K562 (cell line): ENCODE data around the gene OR5A1. TPM values are rescaled to one million over a fixed set of nuclear protein-coding genes. Genes with fewer than 3 reads are reported as not detected.

Experiments
- CEBPB ChIP-seq: fragments of 450-650 bp; IDR thresholded peaks from 2 replicates; pipeline ENCODE4 v1.6.1; 2016; ENCODE audit warnings: missing genetic modification characterization, missing compliant biosample characterization
- HDAC3 ChIP-seq: fragments of 450-650 bp; IDR thresholded peaks from 2 replicates; pipeline ENCODE4 v1.6.1; 2018; ENCODE audit warnings: borderline replicate concordance, mild to moderate bottlenecking, moderate library complexity; ENCODE audit not compliant: partially characterized antibody
- MCM3 ChIP-seq: fragments of 450-650 bp; IDR thresholded peaks from 2 replicates; pipeline ENCODE4 v1.6.1; 2016
- MEIS2 ChIP-seq: fragments of 450-650 bp; IDR thresholded peaks from 2 replicates; pipeline ENCODE4 v1.6.1; 2014; ENCODE audit warnings: mild to moderate bottlenecking; ENCODE audit not compliant: partially characterized antibody
- MIER1 ChIP-seq: fragments of 450-650 bp; IDR thresholded peaks from 2 replicates; pipeline ENCODE4 v1.6.1; 2016; ENCODE audit warnings: antibody characterized with exemption, mild to moderate bottlenecking, low read depth
- RAD21 ChIP-seq, 2 experiments: fragments of 250-450 bp in 1 of 2; fragments of 450-650 bp in 1 of 2; sonication (Bioruptor Pico) in 1 of 2; formaldehyde crosslinking in 1 of 2; IDR thresholded peaks in 1 of 2; conservative IDR thresholded peaks in 1 of 2; 2 replicates each; pipeline versions ENCODE4 v1.4.0 to v1.8.0; 2020 to 2022; ENCODE audit warnings: mild to moderate bottlenecking in 2 of 2, moderate library complexity in 1 of 2
- RBM34 ChIP-seq: fragments of 200-400 bp; formaldehyde crosslinking; IDR thresholded peaks from 2 replicates; pipeline ENCODE4 v1.6.1; 2018; ENCODE audit warnings: low read length, borderline replicate concordance; ENCODE audit not compliant: insufficient read depth
- TOE1 ChIP-seq, 2 experiments: fragments of 450-650 bp in 1 of 2; sonication (generic) in 1 of 2; formaldehyde crosslinking in 1 of 2; IDR thresholded peaks; 2 replicates each; pipeline versions ENCODE4 v1.7.1 to v1.8.0; 2016 to 2022; ENCODE audit warnings: borderline replicate concordance in 2 of 2, mild to moderate bottlenecking in 2 of 2, antibody characterized with exemption in 1 of 2, inconsistent platforms in 1 of 2, low read depth in 1 of 2, missing genetic modification reagents in 1 of 2, moderate library complexity in 1 of 2
- ZNF224 ChIP-seq: sonication (generic); formaldehyde crosslinking; IDR thresholded peaks from 2 replicates; pipeline ENCODE4 v1.8.0; 2022; ENCODE audit warnings: mild to moderate bottlenecking, missing genetic modification reagents
- ZNF282 ChIP-seq: sonication (generic); formaldehyde crosslinking; IDR thresholded peaks from 2 replicates; pipeline ENCODE4 v1.8.1; 2023; ENCODE audit warnings: missing genetic modification reagents
- polyA plus RNA-seq, 8 experiments: library from polyadenylated mRNA; depleted of rRNA in 4 of 8; stranded (reverse) in 5 of 8; unstranded in 3 of 8; fragments of >200 nt; fragmentation: Nextera tagmentation in 2 of 8; fragmentation: Illumina TruSeq in 1 of 8; extraction: Ambion mirVana in 2 of 8; extraction: Trizol in 1 of 8; gene quantifications; 2 replicates each; pipeline versions ENCODE4 v1.2.1 to v1.2.3, GENCODE V29; 2011 to 2014; ENCODE audit warnings: inconsistent platforms in 1 of 8, missing spikeins in 1 of 8
- total RNA-seq, 7 experiments: library from RNA; depleted of rRNA in 6 of 7; stranded (reverse); fragments of >200 nt in 6 of 7; fragmentation: Illumina TruSeq in 2 of 7; extraction: Trizol in 2 of 7; gene quantifications; 2 replicates each; pipeline versions ENCODE4 v1.2.1 to v1.2.3, GENCODE V29; 2011 to 2021; ENCODE audit warnings: low replicate concordance in 1 of 7
- TF ChIP-seq, protein P1 (sequence below), 2 experiments: IDR thresholded peaks in 1 of 2; conservative IDR thresholded peaks in 1 of 2; 2 replicates each; pipeline ENCODE4 v1.6.1; 2016; ENCODE audit warnings: low read depth in 2 of 2, mild to moderate bottlenecking in 1 of 2, missing compliant biosample characterization in 1 of 2, missing genetic modification characterization in 1 of 2, moderate library complexity in 1 of 2
- TF ChIP-seq, protein P2 (sequence below), 3 experiments: IDR thresholded peaks in 2 of 3; conservative IDR thresholded peaks in 1 of 3; 2 replicates each; pipeline ENCODE4 v1.5.1; 2011 to 2012; ENCODE audit warnings: low read length in 3 of 3, mild to moderate bottlenecking in 3 of 3, control low read depth in 2 of 3, improper control_type of control experiment in 1 of 3, inconsistent platforms in 1 of 3, low read depth in 1 of 3, mixed read lengths in 1 of 3, moderate library complexity in 1 of 3; ENCODE audit not compliant: insufficient read depth in 2 of 3
- TF ChIP-seq, protein P3 (sequence below), 2 experiments: fragments of 450-650 bp; formaldehyde crosslinking in 1 of 2; IDR thresholded peaks; 2 replicates each; pipeline versions ENCODE4 v1.4.0 to v1.6.1; 2014 to 2020; ENCODE audit warnings: mild to moderate bottlenecking in 2 of 2, borderline replicate concordance in 1 of 2, low read depth in 1 of 2

Gene OR5A1
- total and polyA plus RNA-seq, 9 of the 15 experiments (the other 6 are each of a cell fraction or from before 2014, with no cell fraction given): not detected

DNA sequence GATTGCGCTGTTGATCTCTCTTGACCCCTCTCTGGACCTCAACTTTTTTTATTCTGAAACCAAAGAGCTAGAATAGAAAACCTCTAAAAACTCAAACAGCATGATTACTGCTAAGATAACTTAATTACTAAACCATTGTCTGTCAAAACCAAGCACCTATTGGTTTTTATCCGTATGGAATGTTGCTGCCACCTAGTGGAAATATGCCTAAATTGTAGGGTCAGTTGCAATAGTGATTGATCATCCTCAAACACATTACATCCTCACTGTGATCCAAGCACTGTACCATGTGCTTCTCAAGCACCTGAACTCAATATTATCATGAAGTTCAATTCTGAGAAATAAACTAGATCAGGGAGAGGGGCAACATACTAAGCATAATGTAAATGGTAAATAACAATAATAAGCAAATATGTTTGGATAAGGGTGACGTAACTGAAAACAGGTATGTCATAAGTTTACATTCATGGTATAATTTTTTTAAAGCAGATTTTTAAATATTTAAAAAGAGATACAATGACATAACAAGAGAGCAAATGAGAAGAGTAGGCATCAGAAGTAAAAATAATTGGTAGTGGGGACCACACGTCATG lies 6.2 kb upstream of the OR5A1 start (continued):
- TF ChIP-seq, protein P1, sequence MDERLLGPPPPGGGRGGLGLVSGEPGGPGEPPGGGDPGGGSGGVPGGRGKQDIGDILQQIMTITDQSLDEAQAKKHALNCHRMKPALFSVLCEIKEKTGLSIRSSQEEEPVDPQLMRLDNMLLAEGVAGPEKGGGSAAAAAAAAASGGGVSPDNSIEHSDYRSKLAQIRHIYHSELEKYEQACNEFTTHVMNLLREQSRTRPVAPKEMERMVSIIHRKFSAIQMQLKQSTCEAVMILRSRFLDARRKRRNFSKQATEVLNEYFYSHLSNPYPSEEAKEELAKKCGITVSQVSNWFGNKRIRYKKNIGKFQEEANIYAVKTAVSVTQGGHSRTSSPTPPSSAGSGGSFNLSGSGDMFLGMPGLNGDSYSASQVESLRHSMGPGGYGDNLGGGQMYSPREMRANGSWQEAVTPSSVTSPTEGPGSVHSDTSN (CRISPR knock-in tag; IDR thresholded peaks at IDR 0.05; ENCODE audit: low read depth): no peak
- TF ChIP-seq, protein P1 (tag; conservative IDR thresholded peaks at IDR 0.05; ENCODE audit: low read depth): peak; percentile 67; the same call in 1 of the 2 replicates
- TF ChIP-seq MIER1: no peak
- peak; percentile 55 for TF ChIP-seq MEIS2
- no peak for TF ChIP-seq HDAC3
- TF ChIP-seq MCM3: no peak
- no peak for TF ChIP-seq ZNF224 (CRISPR knock-in tag)
- TF ChIP-seq CEBPB (tag): peak; percentile 57
- no peak for TF ChIP-seq RBM34
- TF ChIP-seq, protein P2, sequence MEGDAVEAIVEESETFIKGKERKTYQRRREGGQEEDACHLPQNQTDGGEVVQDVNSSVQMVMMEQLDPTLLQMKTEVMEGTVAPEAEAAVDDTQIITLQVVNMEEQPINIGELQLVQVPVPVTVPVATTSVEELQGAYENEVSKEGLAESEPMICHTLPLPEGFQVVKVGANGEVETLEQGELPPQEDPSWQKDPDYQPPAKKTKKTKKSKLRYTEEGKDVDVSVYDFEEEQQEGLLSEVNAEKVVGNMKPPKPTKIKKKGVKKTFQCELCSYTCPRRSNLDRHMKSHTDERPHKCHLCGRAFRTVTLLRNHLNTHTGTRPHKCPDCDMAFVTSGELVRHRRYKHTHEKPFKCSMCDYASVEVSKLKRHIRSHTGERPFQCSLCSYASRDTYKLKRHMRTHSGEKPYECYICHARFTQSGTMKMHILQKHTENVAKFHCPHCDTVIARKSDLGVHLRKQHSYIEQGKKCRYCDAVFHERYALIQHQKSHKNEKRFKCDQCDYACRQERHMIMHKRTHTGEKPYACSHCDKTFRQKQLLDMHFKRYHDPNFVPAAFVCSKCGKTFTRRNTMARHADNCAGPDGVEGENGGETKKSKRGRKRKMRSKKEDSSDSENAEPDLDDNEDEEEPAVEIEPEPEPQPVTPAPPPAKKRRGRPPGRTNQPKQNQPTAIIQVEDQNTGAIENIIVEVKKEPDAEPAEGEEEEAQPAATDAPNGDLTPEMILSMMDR (IDR thresholded peaks at IDR 0.05 in 2 of 3, conservative IDR thresholded peaks at IDR 0.05 in 1 of 3; ENCODE audit: insufficient read depth in 2 of 3, low read depth in 1 of 3, low read length in 3 of 3): peak; percentile 57 to 88 (median 76); a peak in 5 of 6 replicates
- TF ChIP-seq, protein P3, sequence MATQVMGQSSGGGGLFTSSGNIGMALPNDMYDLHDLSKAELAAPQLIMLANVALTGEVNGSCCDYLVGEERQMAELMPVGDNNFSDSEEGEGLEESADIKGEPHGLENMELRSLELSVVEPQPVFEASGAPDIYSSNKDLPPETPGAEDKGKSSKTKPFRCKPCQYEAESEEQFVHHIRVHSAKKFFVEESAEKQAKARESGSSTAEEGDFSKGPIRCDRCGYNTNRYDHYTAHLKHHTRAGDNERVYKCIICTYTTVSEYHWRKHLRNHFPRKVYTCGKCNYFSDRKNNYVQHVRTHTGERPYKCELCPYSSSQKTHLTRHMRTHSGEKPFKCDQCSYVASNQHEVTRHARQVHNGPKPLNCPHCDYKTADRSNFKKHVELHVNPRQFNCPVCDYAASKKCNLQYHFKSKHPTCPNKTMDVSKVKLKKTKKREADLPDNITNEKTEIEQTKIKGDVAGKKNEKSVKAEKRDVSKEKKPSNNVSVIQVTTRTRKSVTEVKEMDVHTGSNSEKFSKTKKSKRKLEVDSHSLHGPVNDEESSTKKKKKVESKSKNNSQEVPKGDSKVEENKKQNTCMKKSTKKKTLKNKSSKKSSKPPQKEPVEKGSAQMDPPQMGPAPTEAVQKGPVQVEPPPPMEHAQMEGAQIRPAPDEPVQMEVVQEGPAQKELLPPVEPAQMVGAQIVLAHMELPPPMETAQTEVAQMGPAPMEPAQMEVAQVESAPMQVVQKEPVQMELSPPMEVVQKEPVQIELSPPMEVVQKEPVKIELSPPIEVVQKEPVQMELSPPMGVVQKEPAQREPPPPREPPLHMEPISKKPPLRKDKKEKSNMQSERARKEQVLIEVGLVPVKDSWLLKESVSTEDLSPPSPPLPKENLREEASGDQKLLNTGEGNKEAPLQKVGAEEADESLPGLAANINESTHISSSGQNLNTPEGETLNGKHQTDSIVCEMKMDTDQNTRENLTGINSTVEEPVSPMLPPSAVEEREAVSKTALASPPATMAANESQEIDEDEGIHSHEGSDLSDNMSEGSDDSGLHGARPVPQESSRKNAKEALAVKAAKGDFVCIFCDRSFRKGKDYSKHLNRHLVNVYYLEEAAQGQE (IDR thresholded peaks at IDR 0.05; ENCODE audit: borderline replicate concordance): peak; percentile 52; the same call in 1 of the 2 replicates
- TF ChIP-seq, protein P3 (CRISPR knock-in tag; IDR thresholded peaks at IDR 0.05; ENCODE audit: low read depth): no peak
- TF ChIP-seq ZNF282 (CRISPR knock-in tag): no peak
- TF ChIP-seq RAD21 (CRISPR knock-in tag; conservative IDR thresholded peaks at IDR 0.05 in 1 of 2, IDR thresholded peaks at IDR 0.05 in 1 of 2): peak; percentile 64 to 81
- TF ChIP-seq TOE1 (IDR thresholded peaks at IDR 0.05; ENCODE audit: borderline replicate concordance): no peak
- no peak for TF ChIP-seq TOE1 (CRISPR knock-in tag; IDR thresholded peaks at IDR 0.05; ENCODE audit: borderline replicate concordance, low read depth)
